Ureter (tissue), 1 donor: Measurements from ENCODE around the gene SLITRK2. TPM values are rescaled to one million over a fixed set of nuclear protein-coding genes. Genes with fewer than 3 reads are reported as not detected.

Source experiments
- DNase-seq: peaks from one replicate; pipeline ENCODE4 v3.0.0-alpha.2; 2020; ENCODE audit warnings: low spot score
- total RNA-seq: library from RNA; stranded (reverse); gene quantifications from one replicate; pipeline ENCODE4 v1.2.4, GENCODE V29; 2023
- donor health status: DM: yes; HTN: yes; CAD: no.

The SLITRK2 gene
- total RNA-seq, 1 donor from 2014 or later, result 0.08 TPM

- no peak for DNase-seq
These were observed 38.6 kb downstream of the SLITRK2 start for GRCh38 chrX:145856181-145856580.

GRCh38 chrX:145861818-145862217 is 44.2 kb downstream of the SLITRK2 start:
- DNase-seq, result no peak

DNA sequence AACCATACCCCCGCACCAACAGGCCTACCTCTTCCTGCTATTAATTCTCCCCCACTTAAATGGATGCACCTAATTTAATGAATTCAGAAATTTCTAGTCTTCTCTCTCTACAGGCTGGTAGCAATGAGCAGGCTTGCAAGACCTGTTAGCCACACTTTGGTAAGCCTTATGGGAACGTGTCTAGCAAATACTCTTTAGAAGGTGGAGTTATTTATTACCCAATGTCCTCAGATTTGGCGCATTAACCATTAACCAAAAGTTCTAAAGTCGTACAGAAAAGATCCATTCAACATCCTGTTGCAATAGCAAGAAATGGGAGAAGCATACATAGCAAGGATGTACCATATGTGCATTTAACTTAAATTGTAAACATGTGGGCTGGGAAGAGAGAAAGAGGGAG is 47.5 kb downstream of the SLITRK2 start:
- no peak for DNase-seq
